ENCODE measurements around the gene GSTA1.
"Not testable (repeated sequence)": the region's sequence is repeated elsewhere in the genome, so short reads cannot be mapped to it uniquely, and the experiment has no call there.

GSTA1 gene

DNA sequence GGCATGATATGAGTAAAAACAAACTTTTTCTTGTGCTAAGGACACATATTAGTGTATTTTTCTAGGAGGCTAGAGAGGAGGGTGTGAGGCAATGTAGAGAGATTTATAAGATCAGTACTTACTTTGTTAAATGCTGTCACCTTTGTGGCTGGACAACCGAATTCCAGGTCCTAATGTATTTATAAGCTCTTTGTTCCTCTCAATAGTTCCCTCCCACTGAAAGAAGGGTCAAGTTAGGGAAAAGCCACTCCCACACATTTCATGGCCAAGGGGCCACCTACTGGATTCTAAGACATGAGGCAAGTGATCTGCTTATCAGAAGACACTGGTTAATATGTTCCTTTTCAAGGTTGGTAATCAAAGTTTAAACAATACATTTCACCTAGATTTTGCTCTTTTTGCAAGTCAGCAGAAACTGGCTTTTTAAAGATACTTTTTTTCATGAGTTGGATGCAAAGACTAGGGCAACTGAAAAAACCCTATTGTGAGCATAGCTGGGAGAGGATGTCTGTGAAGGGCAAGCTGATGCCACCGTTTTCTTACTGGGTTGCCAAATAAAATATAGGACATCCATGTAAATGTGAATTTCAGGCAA lies 40.2 kb downstream of the GSTA1 start, which contains the start of gene GSTA2:
GSTA2 (minus strand) TSS at position 154 of the 595 bp plus-strand sequence. CDS start 5,528 bp downstream, outside the sequence.
- not testable (repeated sequence) for H3K4me3 ChIP-seq (ENCODE audit: low read length); DNase-seq (ENCODE audit: low read depth, low spot score)

DNA sequence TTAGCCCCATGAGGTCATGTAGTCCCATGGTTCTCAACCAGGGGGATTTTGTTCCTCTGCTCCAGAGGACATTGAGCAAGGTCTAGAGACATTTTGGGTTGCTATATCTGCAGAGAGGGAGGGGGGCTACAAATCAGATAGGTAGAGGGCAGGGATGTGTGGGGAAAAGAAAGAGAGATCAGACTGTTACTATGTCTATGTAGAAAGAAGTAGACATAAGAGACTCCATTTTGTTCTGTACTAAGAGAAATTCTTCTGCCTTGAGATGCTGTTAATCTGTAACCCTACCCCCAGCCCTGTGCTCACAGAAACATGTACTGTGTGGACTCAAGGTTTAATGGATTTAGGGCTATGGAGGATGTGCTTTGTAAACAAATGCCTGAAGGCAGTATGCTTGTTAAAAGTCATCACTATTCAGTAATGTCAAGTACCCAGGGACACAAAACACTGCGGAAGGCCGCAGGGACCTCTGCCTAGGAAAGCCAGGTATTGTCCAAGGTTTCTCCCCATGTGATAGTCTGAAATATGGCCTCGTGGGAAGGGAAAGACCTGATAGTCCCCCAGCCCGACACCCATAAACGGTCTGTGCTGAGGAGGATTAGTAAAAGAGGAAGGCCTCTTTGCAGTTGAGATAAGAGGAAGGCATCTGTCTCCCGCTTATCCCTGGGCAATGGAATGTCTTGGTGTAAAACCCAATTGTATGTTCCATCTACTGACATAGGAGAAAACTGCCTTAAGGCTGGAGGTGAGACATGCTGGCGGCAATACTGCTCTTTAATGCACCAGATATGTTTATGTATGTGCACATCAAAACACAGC lies 41.7 kb downstream of the GSTA1 start:
- H3K4me3 ChIP-seq (ENCODE audit: low read length); DNase-seq (ENCODE audit: low read depth, low spot score): not testable (repeated sequence)

DNA sequence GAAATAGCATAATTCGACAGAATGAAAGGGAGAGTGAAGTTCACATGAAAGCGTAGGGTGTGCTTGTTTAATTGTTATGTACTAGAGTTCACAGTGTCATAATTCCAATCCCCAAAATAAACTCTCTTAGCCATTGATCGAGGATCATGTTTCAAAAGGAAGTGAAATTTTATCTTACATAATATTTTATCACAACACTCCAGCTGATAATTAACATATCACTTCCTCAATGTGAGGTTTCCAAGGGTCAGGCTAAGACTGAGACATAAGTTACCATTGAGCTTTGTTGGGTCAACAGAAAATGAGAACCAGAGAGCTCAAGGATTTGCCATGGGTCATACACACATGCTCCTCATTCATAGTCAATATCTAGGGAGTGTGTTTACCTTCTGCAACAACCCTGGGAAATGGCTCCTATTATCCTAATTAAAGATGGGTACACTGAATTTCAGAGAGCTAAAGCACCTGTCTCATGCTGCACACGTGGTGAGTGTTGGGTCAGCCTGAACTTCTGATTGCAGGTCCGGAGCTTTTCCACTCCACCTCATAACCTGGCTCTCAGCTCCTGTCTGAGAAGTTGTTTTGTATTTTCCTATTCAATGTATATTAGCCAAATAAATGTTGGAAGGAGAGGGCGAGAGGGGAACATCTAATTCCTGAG lies 43.4 kb downstream of the GSTA1 start:
- DNase-seq (ENCODE audit: low read depth, low spot score), result no peak

DNA sequence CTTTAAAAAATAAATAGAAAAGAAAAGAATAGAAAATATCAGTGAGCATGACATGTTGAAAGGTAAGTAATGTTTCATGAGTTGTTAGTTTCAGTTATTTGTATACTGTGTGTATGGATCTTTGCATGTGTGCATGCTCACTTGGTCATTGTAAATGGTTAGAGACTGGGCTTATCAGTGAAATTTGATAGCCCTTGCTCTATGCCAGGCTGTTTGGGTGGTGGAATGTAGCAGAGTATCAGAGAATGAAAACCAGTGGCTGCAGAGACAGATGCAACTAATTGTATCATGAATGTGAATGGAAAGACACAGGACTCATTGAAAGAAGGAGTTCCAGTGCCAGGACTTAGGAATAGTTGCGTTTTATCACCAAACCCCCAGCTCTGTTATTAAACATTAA lies 44.5 kb downstream of the GSTA1 start:
- no peak for DNase-seq (ENCODE audit: low read depth, low spot score)
- no peak overlapping the region for H3K4me3 ChIP-seq (ENCODE audit: low read length)

More for the DNA sequence above, 43.4 kb downstream of the GSTA1 start:
- H3K4me3 ChIP-seq (ENCODE audit: low read length), result no peak overlapping the region

DNA sequence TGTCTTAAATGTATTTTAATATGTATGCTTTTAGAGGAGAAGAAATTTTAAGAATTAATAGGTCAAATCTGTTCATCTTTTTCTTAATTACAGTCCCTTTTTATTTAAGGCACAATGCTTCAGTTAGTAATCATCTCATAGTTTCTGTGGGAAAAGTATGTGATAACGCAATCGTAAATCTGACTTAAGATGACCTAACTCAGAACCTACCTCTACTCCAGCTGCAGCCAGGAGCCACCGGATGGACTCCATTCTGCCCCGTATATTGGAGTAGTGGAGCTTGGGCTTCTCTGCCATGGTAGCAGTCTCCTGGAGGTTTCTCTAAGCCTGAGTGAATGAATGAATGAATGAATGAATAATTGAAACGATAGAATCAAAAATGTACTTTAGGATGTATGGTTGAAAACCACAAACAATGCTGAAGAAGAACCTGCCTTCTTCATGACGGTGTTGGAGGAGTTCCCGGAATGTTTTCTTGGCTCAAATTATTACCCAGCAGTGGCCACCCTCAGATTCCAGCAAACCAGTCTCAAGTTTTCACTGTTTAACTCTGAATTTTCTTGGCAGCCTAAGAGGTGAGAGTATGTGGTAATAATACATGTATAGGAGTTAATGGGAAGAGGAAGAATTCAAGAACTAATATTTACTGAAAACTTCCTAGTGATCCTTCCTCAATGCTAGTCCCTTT lies 45.8 kb downstream of the GSTA1 start:
- H3K4me3 ChIP-seq (ENCODE audit: low read length); DNase-seq (ENCODE audit: low read depth, low spot score): not testable (repeated sequence)

DNA sequence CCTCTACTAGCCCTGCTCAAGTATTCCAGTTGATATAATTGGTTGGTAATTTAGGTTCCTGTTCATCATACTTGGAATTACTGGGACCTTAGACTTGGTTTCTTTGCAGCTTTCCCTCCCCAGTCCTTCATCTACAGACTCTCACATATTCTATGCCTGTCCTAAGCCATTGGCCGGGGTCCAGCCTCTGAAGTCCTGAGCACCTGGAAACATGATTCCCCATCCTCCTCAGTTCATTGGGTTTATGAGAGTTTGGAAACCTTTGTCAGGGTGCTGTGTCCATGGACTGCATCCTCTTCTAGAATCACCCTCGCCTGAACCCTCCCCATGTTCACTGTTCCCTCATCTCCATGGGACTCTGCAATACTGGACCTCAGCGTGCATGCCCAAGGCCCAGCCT lies 49.2 kb downstream of the GSTA1 start:
- DNase-seq (ENCODE audit: low read depth, low spot score), result no peak
- no peak overlapping the region for H3K4me3 ChIP-seq (ENCODE audit: low read length)

DNA sequence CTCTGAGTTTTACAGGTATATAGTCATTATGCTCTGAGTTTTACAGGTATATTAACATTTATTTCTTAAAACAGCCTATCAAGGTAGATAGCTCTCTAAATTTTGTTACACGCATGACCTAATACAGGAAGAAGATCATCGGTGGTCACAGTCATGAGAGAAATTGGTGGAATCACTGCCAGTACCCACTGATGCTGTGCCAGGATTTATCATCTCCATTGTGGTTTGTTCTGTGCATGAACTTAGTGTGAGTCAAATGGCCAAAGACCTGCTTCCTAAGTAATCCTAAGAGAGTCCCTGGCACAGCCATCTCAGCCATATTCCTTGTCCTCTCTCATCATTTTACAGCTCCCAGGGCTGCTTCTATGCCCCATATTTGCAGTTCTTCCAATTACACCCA lies 50.5 kb downstream of the GSTA1 start:
- H3K4me3 ChIP-seq (ENCODE audit: low read length); DNase-seq (ENCODE audit: low read depth, low spot score): not testable (repeated sequence)

DNA sequence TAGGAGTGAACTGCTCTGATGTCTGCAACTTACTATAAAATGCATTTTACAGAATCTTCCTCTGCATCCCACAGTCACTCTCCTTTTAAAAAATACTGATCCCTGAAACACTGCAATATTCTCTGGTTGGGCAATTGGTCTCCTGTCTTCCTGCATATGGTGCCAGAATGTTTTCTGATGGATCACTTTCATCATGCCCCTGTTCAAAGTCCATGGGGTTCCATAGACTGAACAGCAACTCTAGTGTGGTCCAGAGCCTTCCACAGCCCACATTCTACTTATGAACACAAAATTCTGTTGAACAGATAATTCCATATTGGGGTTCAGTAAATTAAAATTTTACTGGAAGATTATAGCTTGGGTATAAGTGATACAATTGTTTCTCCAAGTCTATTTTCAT lies 51.3 kb downstream of the GSTA1 start:
- no peak for DNase-seq (ENCODE audit: low read depth, low spot score)
- no peak overlapping the region for H3K4me3 ChIP-seq (ENCODE audit: low read length)

DNA sequence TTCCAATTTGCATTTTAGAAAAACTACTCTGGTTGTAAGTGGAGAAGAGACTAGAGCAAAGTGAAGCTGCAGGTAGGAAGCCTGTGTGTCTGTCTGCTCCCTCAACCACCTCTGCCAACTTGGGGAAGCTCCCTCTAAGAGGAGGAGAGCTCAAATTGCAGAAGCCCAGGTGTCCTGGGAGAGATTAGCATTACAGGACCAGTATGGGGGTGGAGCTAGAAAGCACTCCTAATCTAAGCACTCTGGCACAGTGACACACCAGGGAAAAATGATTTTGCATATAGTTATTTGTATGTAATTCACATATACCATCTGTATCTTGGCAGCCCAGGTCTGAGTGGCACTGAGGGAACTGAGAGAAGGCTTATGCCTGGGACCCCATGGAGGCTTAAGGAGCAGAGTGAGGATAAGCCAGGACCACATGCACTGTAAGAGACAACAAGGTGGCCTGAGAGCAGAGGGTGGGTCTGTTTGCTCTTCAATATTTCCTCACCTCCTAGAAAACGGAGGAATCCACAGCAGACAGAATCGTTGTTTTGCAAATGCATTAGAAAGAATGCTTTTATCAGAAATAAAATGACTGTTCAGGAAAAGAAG lies 54.0 kb downstream of the GSTA1 start:
- H3K4me3 ChIP-seq (ENCODE audit: low read length), result no peak overlapping the region
- no peak for DNase-seq (ENCODE audit: low read depth, low spot score)

DNA sequence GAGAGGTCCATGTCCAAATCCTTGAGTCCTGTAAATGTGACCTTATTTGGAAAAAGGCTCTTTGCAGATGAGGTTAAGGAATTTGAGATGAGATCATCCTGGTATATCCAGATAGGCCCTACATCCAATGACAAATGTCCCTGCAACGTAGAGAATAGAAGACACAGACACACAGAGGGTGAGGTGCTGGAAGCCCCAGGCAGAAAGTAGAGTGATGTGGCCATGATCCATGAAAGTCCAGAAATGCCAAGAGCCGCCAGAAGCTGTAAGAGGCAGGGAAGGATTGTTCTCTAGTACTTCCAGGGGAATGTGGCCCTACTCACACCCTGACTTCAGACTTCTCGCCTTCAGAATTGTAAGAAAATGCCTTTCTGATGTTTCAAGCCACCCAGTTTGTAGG lies 56.3 kb downstream of the GSTA1 start:
- not testable (repeated sequence) for H3K4me3 ChIP-seq (ENCODE audit: low read length); DNase-seq (ENCODE audit: low read depth, low spot score)

DNA sequence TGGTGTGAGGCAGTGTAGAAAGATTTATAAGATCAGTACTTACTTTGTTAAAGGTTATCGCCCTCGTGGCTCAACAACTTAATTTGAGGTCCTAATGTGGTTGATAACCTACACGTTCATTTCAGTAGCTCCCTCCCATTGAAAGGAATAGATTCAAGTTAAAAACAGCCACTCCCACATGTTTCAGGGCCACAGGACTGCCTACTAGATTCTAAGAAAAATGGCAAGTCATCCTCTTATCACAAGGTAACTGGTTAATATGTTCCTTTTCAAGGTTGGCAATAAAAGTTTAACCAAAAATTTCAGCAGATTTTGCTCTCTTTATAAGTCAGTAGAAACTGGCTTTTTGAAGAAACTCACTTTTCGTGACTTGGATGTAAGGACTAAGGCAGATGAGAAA lies 57.4 kb downstream of the GSTA1 start:
- DNase-seq (ENCODE audit: low read depth, low spot score), result no peak
- no peak overlapping the region for H3K4me3 ChIP-seq (ENCODE audit: low read length)

DNA sequence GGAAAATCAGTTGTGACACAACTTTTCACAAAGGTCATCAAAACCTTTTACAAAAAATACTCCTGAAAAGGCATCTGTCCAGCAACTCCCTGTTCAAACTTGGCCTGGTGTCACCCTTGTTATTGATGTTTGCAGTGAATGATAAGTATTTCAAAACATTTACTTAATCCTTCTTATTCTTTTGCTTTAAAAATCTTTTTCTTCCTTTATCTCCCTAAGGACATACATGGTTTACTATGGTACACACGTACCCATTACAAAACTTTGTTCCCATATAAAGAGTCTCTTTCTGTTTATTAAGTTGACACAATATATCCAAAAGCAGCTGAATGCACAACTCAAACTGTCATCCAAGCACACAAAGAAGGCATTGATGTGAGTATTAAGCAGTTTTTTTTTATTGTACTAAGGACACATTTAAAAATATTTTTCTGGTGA lies 57.8 kb downstream of the GSTA1 start:
- DNase-seq (ENCODE audit: low read depth, low spot score), result no peak

DNA sequence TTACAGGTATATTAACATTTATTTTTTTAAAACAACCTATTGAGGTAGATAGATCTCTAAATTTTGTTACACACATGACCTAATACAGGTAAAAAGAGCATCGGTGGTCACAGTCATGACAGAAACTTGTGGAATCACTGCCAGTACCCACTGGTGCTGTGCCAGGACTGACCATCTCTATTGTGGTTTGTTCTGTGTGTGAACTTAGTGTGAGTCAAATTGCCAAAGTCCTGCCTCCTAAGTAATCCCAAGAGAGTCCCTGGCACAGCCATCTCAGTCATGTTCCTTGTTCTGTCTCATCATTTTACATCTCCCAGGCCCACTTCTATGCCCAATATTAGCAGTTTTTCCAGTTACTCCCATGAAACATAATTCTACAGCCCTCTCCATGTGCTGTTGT lies 61.7 kb downstream of the GSTA1 start:
- H3K4me3 ChIP-seq (ENCODE audit: low read length), result no peak overlapping the region
- DNase-seq (ENCODE audit: low read depth, low spot score), result no peak

More for the DNA sequence above, 57.8 kb downstream of the GSTA1 start:
- no peak overlapping the region for H3K4me3 ChIP-seq (ENCODE audit: low read length)

Measured in Jurkat, Clone E6-1 (cell line).